ENCODE results near the gene SLC17A8.

The SLC17A8 gene

GRCh38 chr12:100371146-100371545 lies 14.3 kb downstream of the SLC17A8 start:
- DNase-seq (ENCODE audit: low spot score), result no peak
- TF ChIP-seq CTCF (IDR thresholded peaks at IDR 0.05; ENCODE audit: extremely low read depth, missing control alignments), result no peak

GRCh38 chr12:100372853-100373640 lies 16.2 kb downstream of the SLC17A8 start:
- TF ChIP-seq CTCF (IDR thresholded peaks at IDR 0.05; ENCODE audit: extremely low read depth, missing control alignments), result no peak
- no peak for DNase-seq (ENCODE audit: low spot score)

GRCh38 chr12:100375038-100375735 lies 18.3 kb downstream of the SLC17A8 start:
- no peak for TF ChIP-seq CTCF (IDR thresholded peaks at IDR 0.05; ENCODE audit: extremely low read depth, missing control alignments)
- DNase-seq (ENCODE audit: low spot score), result no peak

GRCh38 chr12:100376161-100376560 lies 19.3 kb downstream of the SLC17A8 start:
- TF ChIP-seq CTCF (IDR thresholded peaks at IDR 0.05; ENCODE audit: extremely low read depth, missing control alignments), result no peak
- no peak for DNase-seq (ENCODE audit: low spot score)

- TF ChIP-seq CTCF (IDR thresholded peaks at IDR 0.05; ENCODE audit: extremely low read depth, missing control alignments), result no peak
- no peak for DNase-seq (ENCODE audit: low spot score)
Observed at GRCh38 chr12:100381379-100381778, 24.5 kb downstream of the SLC17A8 start.

- no peak for TF ChIP-seq CTCF (IDR thresholded peaks at IDR 0.05; ENCODE audit: extremely low read depth, missing control alignments)
- no peak for DNase-seq (ENCODE audit: low spot score)
Observed at GRCh38 chr12:100382338-100382737, 25.5 kb downstream of the SLC17A8 start.

Measured in GM20000 (cell line).